ENCODE results near the gene DCTN4.

Gene DCTN4

DNA sequence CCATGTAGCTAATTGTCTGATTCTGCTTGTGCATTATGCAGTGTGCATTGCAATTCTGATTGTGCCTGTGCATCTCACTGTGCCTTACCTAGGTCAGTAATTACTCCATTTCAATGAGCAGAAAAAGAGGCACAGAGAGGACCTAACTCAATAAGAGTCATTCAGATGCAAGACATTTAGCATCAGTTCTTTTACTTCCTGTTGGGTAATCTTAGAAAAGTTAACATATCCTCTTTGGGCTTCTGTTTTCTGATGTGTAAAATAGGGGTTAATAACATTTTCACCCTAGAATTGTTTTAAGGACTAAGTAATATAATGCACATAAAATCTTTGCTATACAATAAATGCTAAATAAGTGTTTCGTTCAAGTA lies 7.0 kb upstream of the DCTN4 start:
- in situ Hi-C loops (cut with HindIII; ENCODE audit: low sequenced_read_pairs): no loop called here
- no peak overlapping the region for H3K4me3 ChIP-seq (ENCODE audit: low read depth, low read length)
- TF ChIP-seq CTCF (IDR thresholded peaks at IDR 0.05; ENCODE audit: low read depth, low read length): no peak
- no peak for DNase-seq (ENCODE audit: low read depth, low spot score)

DNA sequence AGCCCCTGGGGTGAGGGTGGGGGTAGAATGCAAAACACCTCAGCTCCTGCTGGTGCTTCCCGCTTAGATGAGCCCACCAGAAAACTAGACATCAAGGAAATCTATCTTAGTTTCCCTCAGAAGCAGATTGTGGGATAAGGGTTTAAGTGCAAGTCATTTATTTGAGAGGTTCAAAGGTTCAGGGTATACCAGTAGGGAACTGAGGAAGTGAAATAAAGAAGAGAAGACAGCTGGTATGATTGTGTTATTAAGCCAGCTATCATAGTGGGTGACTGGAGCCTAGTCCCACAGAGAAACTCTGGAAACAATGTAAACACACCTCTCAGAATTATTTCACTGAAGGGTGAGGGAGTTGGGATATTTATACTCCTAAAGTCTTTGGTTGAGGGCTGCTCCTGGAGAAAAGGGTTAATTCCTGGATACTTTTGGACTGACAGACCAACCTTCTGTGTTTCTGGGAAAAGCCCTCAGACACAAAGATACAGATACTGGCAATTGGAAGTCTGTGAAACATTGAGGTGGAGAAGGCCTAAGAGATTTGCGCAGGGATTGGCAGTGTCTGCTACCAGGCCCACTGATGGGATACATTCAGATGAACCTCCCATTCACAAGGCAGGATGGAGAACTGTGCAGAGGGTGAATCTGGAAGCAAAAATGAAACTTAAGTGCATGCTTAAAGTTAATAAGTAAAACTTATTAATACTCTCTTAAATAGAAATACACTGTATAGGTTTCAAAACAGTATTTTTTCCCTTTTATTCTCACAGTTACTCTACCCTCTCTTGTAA lies 6.4 kb upstream of the DCTN4 start:
- in situ Hi-C loops (cut with HindIII; ENCODE audit: low sequenced_read_pairs): no loop called here

DNA sequence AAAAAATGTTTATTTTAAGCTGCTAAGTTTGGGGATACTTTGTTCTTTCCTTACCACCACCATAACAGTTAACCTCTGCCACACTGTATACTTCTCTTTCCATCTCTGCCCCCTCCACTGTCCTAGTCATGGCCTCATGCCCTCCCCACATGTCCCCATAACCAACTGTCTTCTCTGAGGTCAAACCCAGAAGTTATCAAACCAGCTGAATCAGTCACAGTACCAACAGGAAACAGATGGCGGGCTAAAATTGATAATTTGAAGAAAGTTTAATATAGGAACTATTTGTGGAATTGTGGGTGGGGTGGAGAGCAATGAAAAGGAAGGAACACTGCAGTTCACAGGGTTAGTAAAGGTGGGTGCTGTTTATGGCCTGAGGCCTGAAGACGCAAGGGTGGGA lies 5.7 kb upstream of the DCTN4 start:
- in situ Hi-C loops (cut with HindIII; ENCODE audit: low sequenced_read_pairs): no loop called here
- DNase-seq (ENCODE audit: low read depth, low spot score): no peak
- H3K4me3 ChIP-seq (ENCODE audit: low read depth, low read length): no peak overlapping the region
- TF ChIP-seq CTCF (IDR thresholded peaks at IDR 0.05; ENCODE audit: low read depth, low read length): no peak

More for the DNA sequence above, 6.4 kb upstream of the DCTN4 start:
- no peak for TF ChIP-seq CTCF (IDR thresholded peaks at IDR 0.05; ENCODE audit: low read depth, low read length)
- DNase-seq (ENCODE audit: low read depth, low spot score): no peak
- no peak overlapping the region for H3K4me3 ChIP-seq (ENCODE audit: low read depth, low read length)

DNA sequence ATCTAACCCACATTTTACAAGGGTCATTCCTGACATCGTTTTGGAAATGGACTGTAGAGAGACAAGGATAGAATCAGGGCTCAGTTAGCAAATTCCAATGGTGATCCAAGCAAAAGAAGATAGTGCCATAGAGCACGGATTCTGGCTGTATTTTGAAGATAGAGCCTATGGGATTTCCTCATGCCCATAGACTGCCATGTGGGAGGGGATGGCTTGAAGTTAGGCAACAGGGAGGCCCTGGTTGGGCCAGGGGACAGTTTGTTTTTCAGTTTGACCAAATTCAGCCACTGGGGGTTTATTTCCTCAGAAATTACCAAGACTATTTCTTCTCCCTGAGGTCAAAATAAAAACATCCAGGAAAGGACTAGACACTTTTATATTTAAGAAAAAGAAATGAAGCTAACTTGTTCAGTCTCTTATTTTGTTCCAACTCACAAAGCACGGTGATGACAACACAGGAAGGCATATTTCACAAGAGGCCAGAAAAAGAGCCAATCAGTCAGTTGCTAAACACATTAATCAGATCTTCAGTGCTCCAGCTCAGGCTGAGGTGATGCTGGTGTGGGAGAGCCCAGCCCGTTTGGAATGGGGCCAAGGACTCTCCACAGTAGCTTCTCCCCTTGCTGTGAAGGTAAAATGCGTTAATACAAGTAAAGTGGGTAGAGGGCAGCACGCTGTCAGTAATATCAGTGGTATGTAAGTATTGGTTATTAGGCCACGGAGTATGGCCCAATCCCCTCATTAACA lies 4.4 kb upstream of the DCTN4 start:
- in situ Hi-C loops (cut with HindIII; ENCODE audit: low sequenced_read_pairs): no loop called here
- no peak for TF ChIP-seq CTCF (IDR thresholded peaks at IDR 0.05; ENCODE audit: low read depth, low read length)
- DNase-seq (ENCODE audit: low read depth, low spot score): peak; percentile 53
- H3K4me3 ChIP-seq (ENCODE audit: low read depth, low read length): no peak overlapping the region

- DNase-seq (ENCODE audit: low read depth, low spot score): no peak
- H3K4me3 ChIP-seq (ENCODE audit: low read depth, low read length): no peak overlapping the region
- in situ Hi-C loops (cut with HindIII; ENCODE audit: low sequenced_read_pairs): no loop called here
- no peak for TF ChIP-seq CTCF (IDR thresholded peaks at IDR 0.05; ENCODE audit: low read depth, low read length)
These were observed 3.4 kb upstream of the DCTN4 start for GRCh38 chr5:150762211-150762610.

- DNase-seq (ENCODE audit: low read depth, low spot score): no peak
- peak overlapping the region; percentile 92 for H3K4me3 ChIP-seq (ENCODE audit: low read depth, low read length)
- in situ Hi-C loops (cut with HindIII; ENCODE audit: low sequenced_read_pairs): no loop called here
- no peak for TF ChIP-seq CTCF (IDR thresholded peaks at IDR 0.05; ENCODE audit: low read depth, low read length)
These were observed 442 bp upstream of the DCTN4 start for GRCh38 chr5:150759334-150759583.

All from astrocyte of the spinal cord (primary cell).